Measurements from ENCODE around the gene REG3G.
A peak's percentile ranks its signal among the peaks of the same experiment; 100 is the strongest.

Gene REG3G

DNA sequence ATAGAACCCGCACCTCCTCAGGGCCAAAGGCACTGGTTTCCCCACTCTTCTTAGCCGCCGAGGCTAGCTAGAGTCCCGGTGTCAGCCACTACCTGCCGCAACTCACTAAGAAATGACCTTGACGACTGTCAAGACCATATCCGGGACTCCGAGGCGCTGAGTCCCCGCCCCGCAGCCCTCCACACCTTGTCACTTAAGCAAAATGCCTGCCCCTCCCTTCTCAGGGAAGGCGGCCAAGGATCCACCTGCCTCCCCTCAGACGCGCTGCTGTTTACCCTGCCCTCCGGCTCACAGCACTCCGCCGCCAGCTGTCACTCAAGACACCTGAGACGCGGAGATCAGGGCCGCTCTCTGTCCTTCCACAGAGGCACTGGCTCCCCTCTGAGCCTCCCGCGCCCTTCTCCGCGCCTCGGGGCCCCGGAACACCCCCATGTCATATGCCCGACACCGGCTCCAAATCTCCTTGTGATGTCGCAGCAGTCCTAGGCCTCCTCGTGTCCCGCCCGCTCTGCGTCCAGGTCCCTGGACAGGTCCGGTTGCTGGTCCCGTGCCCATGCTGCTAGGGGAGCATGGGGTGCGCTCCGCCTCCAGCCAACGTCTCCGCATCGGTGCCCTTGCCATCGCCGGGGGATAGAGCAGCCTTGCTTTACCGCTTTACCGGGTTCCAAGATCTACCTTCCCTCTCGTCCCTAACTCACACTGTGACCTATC is 32.5 kb upstream of the REG3G start:
- peak overlapping the region; percentile 34 for H3K9ac ChIP-seq (ENCODE audit: low read length)
- peak overlapping the region; percentile 69 for H3K4me3 ChIP-seq (ENCODE audit: low read depth, low read length)
- no peaks in the 10 kb centered on the region for H3K36me3 ChIP-seq (ENCODE audit: control insufficient read depth, insufficient read depth, low read length)
- no peaks in the 10 kb centered on the region for H3K9me3 ChIP-seq (ENCODE audit: control insufficient read depth, insufficient read depth, low read depth, low read length)
- H3K4me1 ChIP-seq (ENCODE audit: control insufficient read depth, insufficient read depth, low read length): no peaks in the 10 kb centered on the region
- H3K27me3 ChIP-seq (ENCODE audit: control insufficient read depth, insufficient read depth, low read length): peaks cover 48% of the 10 kb centered on the region
- H3K27ac ChIP-seq (ENCODE audit: low read depth, low read length): no peak overlapping the region

GRCh38 chr2:78993518-78994148 is 31.9 kb upstream of the REG3G start:
- Histone ChIP-seq H3K9ac (ENCODE audit: low read length) (peak overlapping the region; percentile 34), H3K36me3 (ENCODE audit: control insufficient read depth, insufficient read depth, low read length) (no peaks in the 10 kb centered on the region), H3K4me1 (ENCODE audit: control insufficient read depth, insufficient read depth, low read length) (no peaks in the 10 kb centered on the region), H3K4me3 (ENCODE audit: low read depth, low read length) (peak overlapping the region; percentile 69), H3K27ac (ENCODE audit: low read depth, low read length) (no peak overlapping the region), H3K27me3 (ENCODE audit: control insufficient read depth, insufficient read depth, low read length) (peaks cover 48% of the 10 kb centered on the region), H3K9me3 (ENCODE audit: control insufficient read depth, insufficient read depth, low read depth, low read length) (no peaks in the 10 kb centered on the region)

DNA sequence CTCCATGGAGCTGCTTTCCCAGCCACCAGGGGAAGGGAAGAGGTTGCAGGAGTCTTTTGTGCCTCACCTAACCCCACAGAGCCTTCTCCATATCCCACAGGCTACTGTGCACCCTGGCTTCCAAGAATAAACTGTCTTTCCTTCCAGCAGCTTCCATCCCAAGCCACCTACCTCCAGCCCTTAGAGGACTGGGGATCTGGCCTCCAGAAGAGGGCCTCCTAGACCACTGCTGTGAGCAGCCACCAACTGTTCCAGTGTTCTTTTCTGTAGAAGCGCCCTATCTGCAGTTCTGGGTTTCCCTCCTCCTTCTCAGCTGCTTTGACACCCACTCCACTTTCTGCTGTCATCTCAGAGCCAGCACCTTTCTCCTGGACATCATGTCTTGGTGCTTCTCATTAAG is 30.7 kb upstream of the REG3G start:
- Histone ChIP-seq H3K27ac (ENCODE audit: low read depth, low read length) (no peak overlapping the region), H3K4me1 (ENCODE audit: control insufficient read depth, insufficient read depth, low read length) (no peaks in the 10 kb centered on the region), H3K27me3 (ENCODE audit: control insufficient read depth, insufficient read depth, low read length) (peaks cover 48% of the 10 kb centered on the region), H3K36me3 (ENCODE audit: control insufficient read depth, insufficient read depth, low read length) (no peaks in the 10 kb centered on the region), H3K4me3 (ENCODE audit: low read depth, low read length) (no peak overlapping the region), H3K9me3 (ENCODE audit: control insufficient read depth, insufficient read depth, low read depth, low read length) (no peaks in the 10 kb centered on the region), H3K9ac (ENCODE audit: low read length) (no peak overlapping the region)

DNA sequence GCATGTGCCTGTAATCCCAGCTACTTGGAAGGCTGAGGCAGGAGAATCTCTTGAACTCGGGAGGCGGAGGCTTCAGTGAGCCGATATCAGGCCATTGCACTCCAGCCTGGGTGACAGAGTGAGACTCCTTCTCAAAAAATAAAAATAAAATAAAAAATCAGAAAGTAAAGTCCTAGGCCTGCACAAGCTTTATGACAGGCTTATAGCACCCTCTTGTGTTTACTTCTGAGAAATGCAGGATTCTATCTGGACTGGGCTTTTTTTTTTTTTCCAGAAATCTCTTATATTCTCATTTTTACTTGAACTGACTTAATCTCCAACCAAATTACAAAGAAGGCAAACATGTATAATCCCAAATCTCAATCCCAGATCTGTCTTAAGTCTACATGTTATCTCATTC is 26.1 kb upstream of the REG3G start:
- Histone ChIP-seq H3K36me3 (ENCODE audit: control insufficient read depth, insufficient read depth, low read length) (no peaks in the 10 kb centered on the region), H3K9ac (ENCODE audit: low read length) (no peak overlapping the region), H3K9me3 (ENCODE audit: control insufficient read depth, insufficient read depth, low read depth, low read length) (no peaks in the 10 kb centered on the region), H3K27ac (ENCODE audit: low read depth, low read length) (no peak overlapping the region), H3K4me1 (ENCODE audit: control insufficient read depth, insufficient read depth, low read length) (no peaks in the 10 kb centered on the region), H3K4me3 (ENCODE audit: low read depth, low read length) (no peak overlapping the region), H3K27me3 (ENCODE audit: control insufficient read depth, insufficient read depth, low read length) (peaks cover 26% of the 10 kb centered on the region)

DNA sequence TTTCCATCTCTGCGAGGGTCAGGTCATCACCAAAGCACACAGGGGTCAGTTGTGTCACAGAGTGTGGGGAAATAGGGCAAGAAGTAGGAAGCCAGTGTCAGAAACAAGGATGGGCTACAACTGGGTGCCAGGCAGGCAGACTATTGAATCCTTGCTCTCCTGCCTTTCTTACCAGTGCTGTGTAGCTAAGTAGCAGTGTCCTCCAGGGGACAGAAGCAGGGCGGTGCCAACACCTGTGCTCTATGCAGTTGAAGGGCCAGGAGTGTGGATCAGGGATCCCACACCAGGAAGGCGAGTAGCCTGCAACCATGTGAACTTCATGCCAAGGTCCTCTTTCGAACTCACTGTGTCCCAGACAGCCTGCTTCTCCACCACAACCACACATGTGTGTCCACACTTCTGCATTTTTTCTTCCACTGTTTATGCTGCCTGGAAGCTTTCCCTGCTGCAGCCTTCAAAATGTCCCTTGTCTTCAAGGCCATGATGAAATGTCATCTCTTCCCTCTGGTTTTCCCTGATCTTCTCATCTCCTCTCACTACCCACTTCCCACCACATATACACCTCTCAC is 25.4 kb upstream of the REG3G start:
- no peaks in the 10 kb centered on the region for H3K36me3 ChIP-seq (ENCODE audit: control insufficient read depth, insufficient read depth, low read length)
- no peak overlapping the region for H3K27ac ChIP-seq (ENCODE audit: low read depth, low read length)
- peaks cover 19% of the 10 kb centered on the region for H3K27me3 ChIP-seq (ENCODE audit: control insufficient read depth, insufficient read depth, low read length)
- H3K4me3 ChIP-seq (ENCODE audit: low read depth, low read length): no peak overlapping the region
- H3K4me1 ChIP-seq (ENCODE audit: control insufficient read depth, insufficient read depth, low read length): no peaks in the 10 kb centered on the region
- H3K9me3 ChIP-seq (ENCODE audit: control insufficient read depth, insufficient read depth, low read depth, low read length): no peaks in the 10 kb centered on the region
- H3K9ac ChIP-seq (ENCODE audit: low read length): no peak overlapping the region

DNA sequence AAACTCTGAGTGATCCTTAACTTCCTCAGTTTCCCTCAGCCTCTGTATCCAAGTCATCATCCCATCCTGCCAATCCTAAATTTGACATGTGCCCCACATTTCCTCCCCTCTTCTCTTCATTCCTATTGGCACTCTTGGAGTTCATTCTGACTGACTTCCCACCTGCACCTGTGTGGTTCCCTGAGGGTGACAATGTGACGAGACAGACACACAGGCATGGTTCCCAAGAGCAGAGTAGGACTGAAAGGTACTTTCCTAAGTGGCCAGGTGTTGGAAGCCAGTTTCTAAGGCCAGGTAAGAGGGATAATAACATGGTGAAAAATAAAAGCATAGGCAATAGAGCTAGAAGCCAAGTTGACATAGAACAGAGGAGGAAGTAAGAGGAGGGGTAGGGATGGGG is 24.2 kb upstream of the REG3G start:
- no peaks in the 10 kb centered on the region for H3K9me3 ChIP-seq (ENCODE audit: control insufficient read depth, insufficient read depth, low read depth, low read length)
- no peaks in the 10 kb centered on the region for H3K36me3 ChIP-seq (ENCODE audit: control insufficient read depth, insufficient read depth, low read length)
- no peaks in the 10 kb centered on the region for H3K4me1 ChIP-seq (ENCODE audit: control insufficient read depth, insufficient read depth, low read length)
- peaks cover 14% of the 10 kb centered on the region for H3K27me3 ChIP-seq (ENCODE audit: control insufficient read depth, insufficient read depth, low read length)
- no peak overlapping the region for H3K9ac ChIP-seq (ENCODE audit: low read length)
- no peak overlapping the region for H3K4me3 ChIP-seq (ENCODE audit: low read depth, low read length)
- H3K27ac ChIP-seq (ENCODE audit: low read depth, low read length): no peak overlapping the region

DNA sequence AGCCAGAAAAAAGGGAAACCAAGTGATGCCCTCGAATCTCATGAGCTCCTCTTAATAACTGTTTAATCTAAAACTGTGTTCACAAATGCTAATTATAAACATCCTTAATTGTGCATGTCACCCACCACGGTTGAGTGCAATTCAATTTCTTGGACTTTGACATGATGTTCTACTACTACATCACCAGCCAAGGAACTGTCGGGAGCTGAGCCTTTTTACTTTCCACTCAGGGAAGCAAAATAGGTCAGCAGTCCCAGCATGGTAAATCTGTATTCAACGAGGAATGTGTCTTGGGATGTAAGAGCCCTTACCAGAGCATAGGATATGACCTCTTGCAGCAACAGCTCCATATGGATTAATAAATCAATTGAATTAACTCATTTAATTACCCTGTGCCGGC is 20.8 kb upstream of the REG3G start:
- Histone ChIP-seq H3K36me3 (ENCODE audit: control insufficient read depth, insufficient read depth, low read length) (no peaks in the 10 kb centered on the region), H3K27ac (ENCODE audit: low read depth, low read length) (no peak overlapping the region), H3K4me1 (ENCODE audit: control insufficient read depth, insufficient read depth, low read length) (no peaks in the 10 kb centered on the region), H3K4me3 (ENCODE audit: low read depth, low read length) (no peak overlapping the region), H3K27me3 (ENCODE audit: control insufficient read depth, insufficient read depth, low read length) (no peaks in the 10 kb centered on the region), H3K9me3 (ENCODE audit: control insufficient read depth, insufficient read depth, low read depth, low read length) (no peaks in the 10 kb centered on the region), H3K9ac (ENCODE audit: low read length) (no peak overlapping the region)

DNA sequence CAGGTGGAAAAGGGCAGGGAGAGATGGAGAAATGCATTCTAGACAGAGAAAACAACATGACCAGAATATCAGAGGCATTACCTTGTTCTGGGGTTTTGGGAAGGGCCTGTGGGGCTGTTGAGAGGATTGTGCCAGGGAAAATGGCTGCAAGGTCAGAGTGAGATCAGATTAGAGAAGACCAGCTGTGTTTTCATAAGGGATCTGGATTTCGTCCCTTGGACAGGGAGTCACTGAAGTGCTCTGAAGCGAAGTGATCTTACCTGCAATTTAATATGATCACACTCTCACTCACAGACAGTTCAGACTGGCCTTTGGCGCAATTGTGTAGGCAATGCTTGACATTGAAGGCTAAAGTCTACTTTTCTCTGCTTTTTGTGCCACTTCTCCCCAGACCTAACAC is 20.3 kb upstream of the REG3G start:
- Histone ChIP-seq H3K27ac (ENCODE audit: low read depth, low read length) (no peak overlapping the region), H3K36me3 (ENCODE audit: control insufficient read depth, insufficient read depth, low read length) (no peaks in the 10 kb centered on the region), H3K4me1 (ENCODE audit: control insufficient read depth, insufficient read depth, low read length) (no peaks in the 10 kb centered on the region), H3K9me3 (ENCODE audit: control insufficient read depth, insufficient read depth, low read depth, low read length) (no peaks in the 10 kb centered on the region), H3K27me3 (ENCODE audit: control insufficient read depth, insufficient read depth, low read length) (no peaks in the 10 kb centered on the region), H3K9ac (ENCODE audit: low read length) (no peak overlapping the region), H3K4me3 (ENCODE audit: low read depth, low read length) (no peak overlapping the region)

DNA sequence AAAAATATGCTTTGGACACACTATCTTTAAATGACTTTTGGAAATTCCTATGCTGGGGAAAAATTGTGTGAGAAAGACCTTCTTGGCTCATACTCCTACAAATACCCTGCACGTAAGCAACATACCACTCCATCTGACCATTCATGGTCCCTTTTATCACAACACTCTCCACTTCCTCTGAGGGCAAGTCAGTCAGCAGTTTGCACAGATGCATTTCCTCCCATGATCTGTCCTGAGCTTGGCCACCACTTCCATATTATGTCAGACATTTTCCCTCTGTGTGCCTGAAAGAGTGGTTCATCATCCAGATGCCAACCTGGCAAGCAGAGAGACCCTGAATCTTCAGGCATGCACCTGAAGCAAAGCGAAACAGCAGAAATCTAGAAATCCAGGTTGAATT is 16.1 kb upstream of the REG3G start:
- H3K9ac ChIP-seq (ENCODE audit: low read length): no peak overlapping the region
- no peak overlapping the region for H3K4me3 ChIP-seq (ENCODE audit: low read depth, low read length)
- no peaks in the 10 kb centered on the region for H3K27me3 ChIP-seq (ENCODE audit: control insufficient read depth, insufficient read depth, low read length)
- no peak overlapping the region for H3K27ac ChIP-seq (ENCODE audit: low read depth, low read length)
- H3K36me3 ChIP-seq (ENCODE audit: control insufficient read depth, insufficient read depth, low read length): no peaks in the 10 kb centered on the region
- no peaks in the 10 kb centered on the region for H3K9me3 ChIP-seq (ENCODE audit: control insufficient read depth, insufficient read depth, low read depth, low read length)
- H3K4me1 ChIP-seq (ENCODE audit: control insufficient read depth, insufficient read depth, low read length): no peaks in the 10 kb centered on the region

DNA sequence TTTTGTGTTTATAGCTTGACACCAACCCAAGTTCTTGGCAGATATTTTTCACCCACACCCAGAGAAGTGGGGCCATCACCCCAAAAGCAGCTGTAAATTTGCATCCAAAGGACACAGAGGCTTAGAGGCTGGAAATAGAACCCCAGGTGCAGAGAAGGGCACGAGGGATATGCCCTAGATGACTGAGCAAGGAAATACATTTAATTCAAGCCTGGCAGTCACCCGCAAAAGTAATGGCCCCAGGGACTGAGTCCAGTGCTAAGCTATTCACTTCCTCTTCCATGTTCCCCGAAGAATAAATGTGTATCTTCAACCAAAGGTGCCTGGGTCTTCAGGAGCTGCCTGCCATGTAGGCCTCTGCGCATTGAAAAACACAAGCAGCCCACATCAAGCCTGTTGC is 14.0 kb upstream of the REG3G start:
- Histone ChIP-seq H3K27ac (ENCODE audit: low read depth, low read length) (no peak overlapping the region), H3K4me1 (ENCODE audit: control insufficient read depth, insufficient read depth, low read length) (no peaks in the 10 kb centered on the region), H3K27me3 (ENCODE audit: control insufficient read depth, insufficient read depth, low read length) (no peaks in the 10 kb centered on the region)

DNA sequence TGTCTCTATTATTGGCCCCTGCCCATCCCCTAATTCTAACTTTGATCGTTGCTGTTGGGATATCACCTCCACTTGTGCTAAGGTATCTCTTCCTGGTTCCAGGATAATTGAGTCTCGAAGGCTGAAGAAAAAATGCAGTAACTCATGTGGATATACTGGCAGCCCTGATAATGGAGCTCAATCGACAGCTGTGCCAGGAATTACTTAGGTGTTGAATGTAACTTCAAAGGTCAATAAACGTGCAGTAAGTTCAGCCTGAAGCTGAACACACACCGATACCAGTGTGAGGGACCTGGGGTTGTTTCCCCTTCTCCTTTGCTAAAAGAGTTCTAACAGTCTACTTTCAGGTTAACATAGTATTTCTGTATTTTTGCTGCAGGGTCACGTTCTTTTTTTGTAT is 11.9 kb upstream of the REG3G start:
- Histone ChIP-seq H3K36me3 (ENCODE audit: control insufficient read depth, insufficient read depth, low read length) (no peaks in the 10 kb centered on the region), H3K4me1 (ENCODE audit: control insufficient read depth, insufficient read depth, low read length) (no peaks in the 10 kb centered on the region), H3K27me3 (ENCODE audit: control insufficient read depth, insufficient read depth, low read length) (no peaks in the 10 kb centered on the region), H3K9ac (ENCODE audit: low read length) (no peak overlapping the region), H3K27ac (ENCODE audit: low read depth, low read length) (no peak overlapping the region), H3K4me3 (ENCODE audit: low read depth, low read length) (no peak overlapping the region), H3K9me3 (ENCODE audit: control insufficient read depth, insufficient read depth, low read depth, low read length) (no peaks in the 10 kb centered on the region)

More for the DNA sequence above, 14.0 kb upstream of the REG3G start:
- Histone ChIP-seq H3K9ac (ENCODE audit: low read length) (no peak overlapping the region), H3K4me3 (ENCODE audit: low read depth, low read length) (no peak overlapping the region), H3K36me3 (ENCODE audit: control insufficient read depth, insufficient read depth, low read length) (no peaks in the 10 kb centered on the region), H3K9me3 (ENCODE audit: control insufficient read depth, insufficient read depth, low read depth, low read length) (no peaks in the 10 kb centered on the region)

Data from HUES6 (cell line).